Type B pancreatic cell (in vitro differentiated cells): Measurements from ENCODE around the gene CORO1C. TPM values are rescaled to one million over a fixed set of nuclear protein-coding genes. Genes with fewer than 3 reads are reported as not detected.
A peak's percentile ranks its signal among the peaks of the same experiment; 100 is the strongest.
"Not testable (repeated sequence)": the region's sequence is repeated elsewhere in the genome, so short reads cannot be mapped to it uniquely, and the experiment has no call there.

Source experiments
- DNase-seq: peaks from one replicate; pipeline ENCODE4 v3.0.0; 2021; ENCODE audit warnings: mixed read lengths; ENCODE audit not compliant: unreplicated experiment; ENCODE audit errors: extremely low spot score
- H3K27ac Mint-ChIP-seq: 2 replicates; pipeline ENCODE4 v1.8.0; 2021; ENCODE audit warnings: mild to moderate bottlenecking, mixed read lengths
- H3K27me3 Mint-ChIP-seq: 2 replicates; pipeline ENCODE4 v1.8.0; 2021; ENCODE audit warnings: mixed read lengths
- H3K36me3 Mint-ChIP-seq: 2 replicates; pipeline ENCODE4 v1.8.0; 2021; ENCODE audit warnings: mixed read lengths
- H3K4me1 Mint-ChIP-seq: one replicate; pipeline ENCODE4 v1.8.0; 2021; ENCODE audit warnings: mixed read lengths; ENCODE audit not compliant: unreplicated experiment
- H3K4me3 Mint-ChIP-seq: 2 replicates; pipeline ENCODE4 v1.8.0; 2021; ENCODE audit warnings: mild to moderate bottlenecking, mixed read lengths
- H3K9me3 Mint-ChIP-seq: 2 replicates; pipeline ENCODE4 v1.8.0; 2021; ENCODE audit warnings: mixed read lengths
- CTCF ChIP-seq: fragments of 200-600 bp; sonication (generic); conservative IDR thresholded peaks from 2 replicates; pipeline ENCODE4 v1.5.0; 2021; ENCODE audit warnings: antibody characterized with exemption, mild to moderate bottlenecking
- total RNA-seq: library from RNA; stranded (reverse); gene quantifications from 2 replicates; pipeline ENCODE4 v1.2.1, GENCODE V29; 2021; ENCODE audit warnings: low replicate concordance

Gene CORO1C
- total RNA-seq, 1 donor from 2014 or later: 103 TPM

- Mint-ChIP-seq H3K27me3 (no peaks in the 10 kb centered on the region), H3K4me1 (peaks cover 9% of the 10 kb centered on the region), H3K9me3 (no peaks in the 10 kb centered on the region), H3K4me3 (no peak overlapping the region), H3K27ac (no peak overlapping the region), H3K36me3 (no peaks in the 10 kb centered on the region)
- DNase-seq: no peak
- TF ChIP-seq CTCF: no peak
Measured at GRCh38 chr12:108772891-108773797, 41.8 kb upstream of the CORO1C start.

- Mint-ChIP-seq H3K27ac (no peak overlapping the region), H3K4me1 (peaks cover 9% of the 10 kb centered on the region), H3K4me3 (no peak overlapping the region), H3K27me3 (peaks cover 3% of the 10 kb centered on the region), H3K9me3 (no peaks in the 10 kb centered on the region), H3K36me3 (no peaks in the 10 kb centered on the region)
- no peak for DNase-seq
- TF ChIP-seq CTCF: no peak
Measured at GRCh38 chr12:108772247-108772646, 40.9 kb upstream of the CORO1C start.

GRCh38 chr12:108771835-108772234 lies 40.5 kb upstream of the CORO1C start:
- not testable (repeated sequence) for H3K36me3 Mint-ChIP-seq, H3K27me3 Mint-ChIP-seq, H3K4me1 Mint-ChIP-seq, H3K4me3 Mint-ChIP-seq, DNase-seq, H3K9me3 Mint-ChIP-seq, H3K27ac Mint-ChIP-seq

- TF ChIP-seq CTCF: no peak
- Mint-ChIP-seq H3K4me1 (peaks cover 13% of the 10 kb centered on the region), H3K27ac (peak overlapping the region; percentile 21), H3K27me3 (peaks cover 3% of the 10 kb centered on the region), H3K9me3 (peaks cover 3% of the 10 kb centered on the region), H3K36me3 (no peaks in the 10 kb centered on the region), H3K4me3 (no peak overlapping the region)
- DNase-seq: no peak
Measured at GRCh38 chr12:108770963-108771362, 39.6 kb upstream of the CORO1C start.

GRCh38 chr12:108770269-108770829 lies 39.0 kb upstream of the CORO1C start:
- no peak for TF ChIP-seq CTCF
- peaks cover 14% of the 10 kb centered on the region for H3K4me1 Mint-ChIP-seq
- peak overlapping the region; percentile 21 for H3K27ac Mint-ChIP-seq
- no peak for DNase-seq
- peaks cover 3% of the 10 kb centered on the region for H3K27me3 Mint-ChIP-seq
- no peak overlapping the region for H3K4me3 Mint-ChIP-seq
- H3K36me3 Mint-ChIP-seq: no peaks in the 10 kb centered on the region
- peaks cover 4% of the 10 kb centered on the region for H3K9me3 Mint-ChIP-seq
